Thyroid gland (tissue), 4 donors: ENCODE measurements around the gene BCL11B.

Experiments
- CTCF ChIP-seq, 6 experiments: fragments of 200-600 bp in 3 of 6; fragments of 450-650 bp in 3 of 6; sonication (generic) in 3 of 6; IDR thresholded peaks; one replicate each; pipeline ENCODE4 v1.5.1; 2016 to 2019; ENCODE audit warnings: antibody characterized with exemption in 6 of 6, mild to moderate bottlenecking in 2 of 6, inconsistent platforms in 1 of 6, moderate library complexity in 1 of 6
- POLR2A ChIP-seq, 2 donors: fragments of 450-650 bp; IDR thresholded peaks; one replicate each; pipeline ENCODE4 v1.6.1; 2017; ENCODE audit warnings: antibody characterized with exemption in 2 of 2, mild to moderate bottlenecking in 2 of 2, moderate library complexity in 1 of 2

- TF ChIP-seq CTCF (IDR thresholded peaks at IDR 0.05) (no peak), POLR2A (IDR thresholded peaks at IDR 0.05) (no peak)
Observed at GRCh38 chr14:99268810-99269707, 2.9 kb downstream of the BCL11B start.
